ENCODE measurements around the gene CCDC71L. TPM values are rescaled to one million over a fixed set of nuclear protein-coding genes. Genes with fewer than 3 reads are reported as not detected.

The CCDC71L gene
- total RNA-seq, 2 donors from 2014 or later: 26.1 to 26.8 TPM

DNA sequence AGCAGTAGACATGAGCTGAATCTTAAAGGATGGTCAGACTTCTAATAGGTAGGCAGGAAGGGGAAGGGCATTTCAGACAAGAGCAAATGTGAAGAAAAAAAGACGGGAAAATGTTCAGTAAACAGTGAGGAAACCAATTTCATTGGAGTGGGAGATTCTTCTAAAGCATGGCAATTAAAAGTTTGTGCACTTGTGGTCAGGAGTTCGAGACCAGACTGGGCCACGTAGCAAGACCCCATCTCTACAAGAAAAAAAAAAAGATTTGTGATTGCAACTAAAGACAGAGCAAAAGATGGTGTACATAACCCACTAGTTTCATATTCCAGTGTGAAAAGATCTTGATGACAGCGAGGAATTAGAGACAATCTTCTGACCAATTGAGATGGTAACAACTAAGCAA lies 41.7 kb downstream of the CCDC71L start:
- no peak overlapping the region for H3K27ac Mint-ChIP-seq
- no peaks in the 10 kb centered on the region for H3K36me3 Mint-ChIP-seq (ENCODE audit: low read depth)
- H3K27ac ChIP-seq (ENCODE audit: low read depth, low read length): no peak overlapping the region
- H3K9me3 Mint-ChIP-seq: peaks cover 13% of the 10 kb centered on the region
- no peaks in the 10 kb centered on the region for H3K4me1 ChIP-seq (ENCODE audit: control insufficient read depth, insufficient read depth, low read length)
- 91 to 92% methylated on average over 4 of the region's 4 CpGs for WGBS, 2 experiments (ENCODE audit: insufficient coverage in 1 of 2, insufficient read length in 1 of 2)
- no peak overlapping the region for H3K4me3 Mint-ChIP-seq
- TF ChIP-seq, protein P1, sequence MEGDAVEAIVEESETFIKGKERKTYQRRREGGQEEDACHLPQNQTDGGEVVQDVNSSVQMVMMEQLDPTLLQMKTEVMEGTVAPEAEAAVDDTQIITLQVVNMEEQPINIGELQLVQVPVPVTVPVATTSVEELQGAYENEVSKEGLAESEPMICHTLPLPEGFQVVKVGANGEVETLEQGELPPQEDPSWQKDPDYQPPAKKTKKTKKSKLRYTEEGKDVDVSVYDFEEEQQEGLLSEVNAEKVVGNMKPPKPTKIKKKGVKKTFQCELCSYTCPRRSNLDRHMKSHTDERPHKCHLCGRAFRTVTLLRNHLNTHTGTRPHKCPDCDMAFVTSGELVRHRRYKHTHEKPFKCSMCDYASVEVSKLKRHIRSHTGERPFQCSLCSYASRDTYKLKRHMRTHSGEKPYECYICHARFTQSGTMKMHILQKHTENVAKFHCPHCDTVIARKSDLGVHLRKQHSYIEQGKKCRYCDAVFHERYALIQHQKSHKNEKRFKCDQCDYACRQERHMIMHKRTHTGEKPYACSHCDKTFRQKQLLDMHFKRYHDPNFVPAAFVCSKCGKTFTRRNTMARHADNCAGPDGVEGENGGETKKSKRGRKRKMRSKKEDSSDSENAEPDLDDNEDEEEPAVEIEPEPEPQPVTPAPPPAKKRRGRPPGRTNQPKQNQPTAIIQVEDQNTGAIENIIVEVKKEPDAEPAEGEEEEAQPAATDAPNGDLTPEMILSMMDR (conservative IDR thresholded peaks at IDR 0.05): no peak
- H3K27me3 ChIP-seq (ENCODE audit: control insufficient read depth, insufficient read depth, low read length, poor library complexity, severe bottlenecking): no peaks in the 10 kb centered on the region
- no peak for DNase-seq
- H3K36me3 ChIP-seq (ENCODE audit: control insufficient read depth, insufficient read depth, low read length): no peaks in the 10 kb centered on the region
- no peak overlapping the region for H3K4me3 ChIP-seq (ENCODE audit: low read length)
- peaks cover 15% of the 10 kb centered on the region for H3K9me3 ChIP-seq (ENCODE audit: control insufficient read depth, low read length)
- no peaks in the 10 kb centered on the region for H3K27me3 Mint-ChIP-seq (ENCODE audit: insufficient read depth)
- H3K4me1 Mint-ChIP-seq: no peaks in the 10 kb centered on the region
- H3K9ac ChIP-seq (ENCODE audit: extremely low read depth, low read length, poor library complexity, severe bottlenecking): no peak overlapping the region

DNA sequence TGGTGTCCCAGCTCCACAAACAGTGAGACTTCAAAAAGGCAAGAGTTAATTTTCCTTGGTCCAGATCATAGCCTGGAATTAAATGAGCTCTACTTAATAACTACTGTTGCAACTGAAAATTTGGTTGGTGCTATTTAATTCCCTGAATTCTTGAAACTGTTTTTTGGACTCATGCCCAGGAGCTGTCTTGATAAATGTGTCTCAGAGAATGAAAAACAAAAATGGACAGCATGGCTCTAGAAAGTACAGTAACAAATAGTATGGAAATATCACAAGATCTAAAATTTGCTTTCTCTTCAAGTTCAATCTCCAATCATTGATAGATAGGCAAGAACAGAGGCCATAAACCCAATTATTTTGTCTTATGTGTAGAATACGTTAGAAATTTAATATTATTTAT lies 42.5 kb downstream of the CCDC71L start:
- Mint-ChIP-seq H3K4me3 (no peak overlapping the region), H3K27me3 (ENCODE audit: insufficient read depth) (no peaks in the 10 kb centered on the region), H3K36me3 (ENCODE audit: low read depth) (no peaks in the 10 kb centered on the region), H3K4me1 (no peaks in the 10 kb centered on the region), H3K9me3 (peaks cover 13% of the 10 kb centered on the region), H3K27ac (no peak overlapping the region)
- DNase-seq: no peak
- Histone ChIP-seq H3K4me1 (ENCODE audit: control insufficient read depth, insufficient read depth, low read length) (no peaks in the 10 kb centered on the region), H3K9ac (ENCODE audit: extremely low read depth, low read length, poor library complexity, severe bottlenecking) (no peak overlapping the region), H3K36me3 (ENCODE audit: control insufficient read depth, insufficient read depth, low read length) (no peaks in the 10 kb centered on the region), H3K4me3 (ENCODE audit: low read length) (no peak overlapping the region), H3K9me3 (ENCODE audit: control insufficient read depth, low read length) (peaks cover 15% of the 10 kb centered on the region), H3K27ac (ENCODE audit: low read depth, low read length) (no peak overlapping the region), H3K27me3 (ENCODE audit: control insufficient read depth, insufficient read depth, low read length, poor library complexity, severe bottlenecking) (no peaks in the 10 kb centered on the region)
- TF ChIP-seq, protein P1 (conservative IDR thresholded peaks at IDR 0.05): no peak
- 88% methylated on average over 1 of the region's 1 CpG; no CpG with 5 or more reads in 1 of the 2 experiments for WGBS, 2 experiments (ENCODE audit: insufficient coverage in 1 of 2, insufficient read length in 1 of 2)

DNA sequence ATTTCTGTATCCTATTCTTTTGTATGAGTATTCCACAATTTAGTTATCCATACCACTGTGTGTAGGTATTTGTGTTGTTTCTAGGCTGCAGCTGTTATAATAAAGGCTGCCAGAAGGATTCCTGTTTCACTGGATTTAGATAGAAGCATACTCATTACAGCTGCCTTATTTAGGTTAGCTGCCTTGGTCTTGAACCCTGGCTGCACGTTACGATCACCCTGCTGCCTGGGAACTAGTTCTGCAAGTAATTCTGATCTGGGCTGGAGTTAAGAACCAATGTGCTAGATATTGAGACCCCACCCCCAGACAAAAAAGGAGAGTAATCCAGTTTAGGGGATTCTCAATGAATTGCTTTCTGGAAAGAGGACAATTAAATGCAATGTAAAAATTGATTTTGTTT lies 43.1 kb downstream of the CCDC71L start:
- H3K36me3 ChIP-seq (ENCODE audit: control insufficient read depth, insufficient read depth, low read length): no peaks in the 10 kb centered on the region
- no peak for DNase-seq
- peaks cover 15% of the 10 kb centered on the region for H3K9me3 ChIP-seq (ENCODE audit: control insufficient read depth, low read length)
- H3K9ac ChIP-seq (ENCODE audit: extremely low read depth, low read length, poor library complexity, severe bottlenecking): no peak overlapping the region
- no peaks in the 10 kb centered on the region for H3K27me3 ChIP-seq (ENCODE audit: control insufficient read depth, insufficient read depth, low read length, poor library complexity, severe bottlenecking)
- H3K36me3 Mint-ChIP-seq (ENCODE audit: low read depth): no peaks in the 10 kb centered on the region
- TF ChIP-seq, protein P1 (conservative IDR thresholded peaks at IDR 0.05): no peak
- no peak overlapping the region for H3K27ac ChIP-seq (ENCODE audit: low read depth, low read length)
- no peak overlapping the region for H3K4me3 Mint-ChIP-seq
- WGBS, 2 experiments (ENCODE audit: insufficient coverage in 1 of 2, insufficient read length in 1 of 2): 94% methylated on average over 2 of the region's 2 CpGs
- H3K4me1 Mint-ChIP-seq: no peaks in the 10 kb centered on the region
- no peaks in the 10 kb centered on the region for H3K4me1 ChIP-seq (ENCODE audit: control insufficient read depth, insufficient read depth, low read length)
- no peaks in the 10 kb centered on the region for H3K27me3 Mint-ChIP-seq (ENCODE audit: insufficient read depth)
- no peak overlapping the region for H3K4me3 ChIP-seq (ENCODE audit: low read length)
- no peak overlapping the region for H3K27ac Mint-ChIP-seq
- peaks cover 13% of the 10 kb centered on the region for H3K9me3 Mint-ChIP-seq

Data from endodermal cell (in vitro differentiated cells).